ENCODE measurements around the gene IARS1.
A peak's percentile ranks its signal among the peaks of the same experiment; 100 is the strongest.

The IARS1 gene

DNA sequence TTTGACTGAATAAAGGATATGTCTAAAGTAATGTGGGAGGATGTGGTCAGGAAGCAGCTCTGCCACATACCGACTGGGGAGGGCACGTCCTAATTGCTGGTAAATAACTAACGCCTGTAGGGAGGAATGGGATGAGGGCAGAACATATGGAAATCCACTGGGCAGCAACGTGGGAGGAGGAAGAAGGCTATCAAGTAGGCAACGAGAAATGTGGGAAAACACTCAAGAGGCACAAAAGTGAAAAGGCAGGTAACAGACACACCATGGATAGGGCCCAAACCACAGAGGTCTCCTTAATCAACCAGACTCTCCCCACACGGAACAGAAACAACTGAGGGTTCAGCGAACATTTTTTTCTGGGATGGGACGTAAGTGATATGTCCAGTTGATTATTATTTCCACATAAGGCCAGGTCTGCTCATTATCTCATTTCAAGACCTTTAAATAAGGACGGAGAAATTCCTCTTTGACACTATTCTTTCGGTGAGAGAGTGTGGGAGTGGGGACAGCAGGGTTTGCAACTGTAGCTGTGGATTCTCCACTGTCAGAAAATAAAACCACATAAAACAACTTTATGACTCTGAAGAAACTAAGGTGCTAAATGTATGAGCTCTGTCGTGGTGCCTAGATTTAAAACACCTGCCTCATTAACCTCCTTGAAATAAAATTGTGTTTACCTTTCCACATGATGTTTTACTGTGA, 17.0 kb downstream of the IARS1 start:
- peak; percentile 28 for DNase-seq (ENCODE audit: low read depth)
- TF ChIP-seq CTCF (IDR thresholded peaks at IDR 0.05; ENCODE audit: low read depth, low read length) (no peak), MYC (IDR thresholded peaks at IDR 0.05; ENCODE audit: low read depth, low read length) (no peak), POLR2A (IDR thresholded peaks at IDR 0.05; ENCODE audit: extremely low read depth, insufficient read length) (no peak)
- TF ChIP-seq, protein P1, sequence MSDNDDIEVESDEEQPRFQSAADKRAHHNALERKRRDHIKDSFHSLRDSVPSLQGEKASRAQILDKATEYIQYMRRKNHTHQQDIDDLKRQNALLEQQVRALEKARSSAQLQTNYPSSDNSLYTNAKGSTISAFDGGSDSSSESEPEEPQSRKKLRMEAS (IDR thresholded peaks at IDR 0.05; ENCODE audit: low read depth, low read length): no peak
- H3K4me3 ChIP-seq (ENCODE audit: low read depth, low read length): no peak overlapping the region

- no peak overlapping the region for H3K4me3 ChIP-seq (ENCODE audit: low read depth, low read length)
- DNase-seq (ENCODE audit: low read depth): peak; percentile 25
- TF ChIP-seq MYC (IDR thresholded peaks at IDR 0.05; ENCODE audit: low read depth, low read length) (no peak), POLR2A (IDR thresholded peaks at IDR 0.05; ENCODE audit: extremely low read depth, insufficient read length) (no peak), CTCF (IDR thresholded peaks at IDR 0.05; ENCODE audit: low read depth, low read length) (no peak)
- TF ChIP-seq, protein P1 (IDR thresholded peaks at IDR 0.05; ENCODE audit: low read depth, low read length): no peak
Measured at GRCh38 chr9:92275541-92275940, 18.0 kb downstream of the IARS1 start.

DNA sequence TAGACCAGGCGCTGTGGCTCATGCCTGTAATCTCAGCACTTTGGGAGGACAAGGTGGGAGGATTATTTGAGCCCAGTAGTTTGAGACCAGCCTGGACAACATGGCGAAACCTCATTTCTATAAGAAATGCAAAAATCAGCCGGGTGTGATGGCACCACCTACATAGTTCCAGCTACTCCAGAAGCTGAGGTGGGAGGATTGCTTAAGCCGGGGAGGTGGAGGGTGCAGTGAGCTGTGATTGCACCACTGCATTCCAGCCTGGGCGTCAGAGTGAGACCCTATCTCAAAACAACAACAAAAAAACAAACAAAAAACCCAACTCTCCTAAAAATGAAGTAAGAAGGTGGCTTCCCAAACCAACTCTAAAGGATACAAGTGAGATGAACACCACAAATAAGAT, 23.0 kb downstream of the IARS1 start:
- no peak for TF ChIP-seq MYC (IDR thresholded peaks at IDR 0.05; ENCODE audit: low read depth, low read length)
- TF ChIP-seq CTCF (IDR thresholded peaks at IDR 0.05; ENCODE audit: low read depth, low read length): no peak
- no peak for TF ChIP-seq POLR2A (IDR thresholded peaks at IDR 0.05; ENCODE audit: extremely low read depth, insufficient read length)
- TF ChIP-seq, protein P1 (IDR thresholded peaks at IDR 0.05; ENCODE audit: low read depth, low read length): no peak
- H3K4me3 ChIP-seq (ENCODE audit: low read depth, low read length): no peak overlapping the region
- no peak for DNase-seq (ENCODE audit: low read depth)

GRCh38 chr9:92266486-92266885, 27.0 kb downstream of the IARS1 start:
- TF ChIP-seq POLR2A (IDR thresholded peaks at IDR 0.05; ENCODE audit: extremely low read depth, insufficient read length) (no peak), MYC (IDR thresholded peaks at IDR 0.05; ENCODE audit: low read depth, low read length) (no peak), CTCF (IDR thresholded peaks at IDR 0.05; ENCODE audit: low read depth, low read length) (no peak)
- TF ChIP-seq, protein P1 (IDR thresholded peaks at IDR 0.05; ENCODE audit: low read depth, low read length): no peak
- H3K4me3 ChIP-seq (ENCODE audit: low read depth, low read length): no peak overlapping the region
- DNase-seq (ENCODE audit: low read depth): no peak

- no peak overlapping the region for H3K4me3 ChIP-seq (ENCODE audit: low read depth, low read length)
- TF ChIP-seq, protein P1 (IDR thresholded peaks at IDR 0.05; ENCODE audit: low read depth, low read length): 0 out of 2 replicates have a peak, but pooled peaks have one; percentile 6
- no peak for TF ChIP-seq MYC (IDR thresholded peaks at IDR 0.05; ENCODE audit: low read depth, low read length)
- peak; percentile 64 for DNase-seq (ENCODE audit: low read depth)
Measured at GRCh38 chr9:92265154-92265553, 28.3 kb downstream of the IARS1 start.

GRCh38 chr9:92263131-92263530, 30.4 kb downstream of the IARS1 start:
- TF ChIP-seq MYC (IDR thresholded peaks at IDR 0.05; ENCODE audit: low read depth, low read length) (no peak), CTCF (IDR thresholded peaks at IDR 0.05; ENCODE audit: low read depth, low read length) (no peak), POLR2A (IDR thresholded peaks at IDR 0.05; ENCODE audit: extremely low read depth, insufficient read length) (no peak)
- TF ChIP-seq, protein P1 (IDR thresholded peaks at IDR 0.05; ENCODE audit: low read depth, low read length): no peak
- H3K4me3 ChIP-seq (ENCODE audit: low read depth, low read length): no peak overlapping the region
- no peak for DNase-seq (ENCODE audit: low read depth)
